Measurements from ENCODE around the gene LMTK3. TPM values are rescaled to one million over a fixed set of nuclear protein-coding genes. Genes with fewer than 3 reads are reported as not detected.
A peak's percentile ranks its signal among the peaks of the same experiment; 100 is the strongest.

LMTK3 gene
- total and polyA plus RNA-seq, 9 of the 15 experiments (the other 6 are each of a cell fraction or from before 2014, with no cell fraction given), result 0.35 to 12.3 (median 2.0) TPM; not detected in 2

- 0 out of 2 replicates have a peak, but pooled peaks have one; percentile 40 for TF ChIP-seq TCF3 (CRISPR knock-in tag; IDR thresholded peaks at IDR 0.05)
- TF ChIP-seq GMEB1 (CRISPR knock-in tag; IDR thresholded peaks at IDR 0.05), result no peak
- no peak for TF ChIP-seq KLF13 (tag; IDR thresholded peaks at IDR 0.05; ENCODE audit: borderline replicate concordance, low read depth)
- no peak for TF ChIP-seq CHD1 (IDR thresholded peaks at IDR 0.05; ENCODE audit: low read length)
- no peak for TF ChIP-seq ZNF280A (IDR thresholded peaks at IDR 0.05; ENCODE audit: low read depth, partially characterized antibody)
- TF ChIP-seq CTCFL (IDR thresholded peaks at IDR 0.05; ENCODE audit: borderline replicate concordance, insufficient read depth, low read depth, low read length, poor library complexity, severe bottlenecking), result peak; percentile 21
- TF ChIP-seq ZNF57 (CRISPR knock-in tag; IDR thresholded peaks at IDR 0.05), result no peak
- TF ChIP-seq THRAP3 (IDR thresholded peaks at IDR 0.05; ENCODE audit: borderline replicate concordance), result no peak
- TF ChIP-seq MXI1 (IDR thresholded peaks at IDR 0.05; ENCODE audit: low read depth, low read length), result no peak
- no peak for TF ChIP-seq ZHX1 (conservative IDR thresholded peaks at IDR 0.05; ENCODE audit: low read length)
- TF ChIP-seq MED1 (CRISPR knock-in tag; IDR thresholded peaks at IDR 0.05; ENCODE audit: borderline replicate concordance), result no peak
- TF ChIP-seq BMI1 (IDR thresholded peaks at IDR 0.05; ENCODE audit: low read length), result no peak
- no peak for TF ChIP-seq ZNF780A (CRISPR knock-in tag; IDR thresholded peaks at IDR 0.05)
- no peak for TF ChIP-seq U2AF1 (optimal IDR thresholded peaks at IDR 0.05; ENCODE audit: low read depth, low read length)
- peak; percentile 50; the same call in 1 of the 2 replicates for TF ChIP-seq KLF16 (IDR thresholded peaks at IDR 0.05)
- TF ChIP-seq POLR2B (IDR thresholded peaks at IDR 0.05; ENCODE audit: low read depth, partially characterized antibody), result no peak
- no peak for TF ChIP-seq SNAPC5 (CRISPR knock-in tag; IDR thresholded peaks at IDR 0.05)
- TF ChIP-seq TCF7 (IDR thresholded peaks at IDR 0.05; ENCODE audit: borderline replicate concordance), result no peak
- TF ChIP-seq EP400 (IDR thresholded peaks at IDR 0.05), result no peak
- TF ChIP-seq MTF1 (CRISPR knock-in tag; IDR thresholded peaks at IDR 0.05; ENCODE audit: borderline replicate concordance), result no peak
- no peak for TF ChIP-seq BHLHE40 (IDR thresholded peaks at IDR 0.05; ENCODE audit: low read length)
Observed at GRCh38 chr19:48445256-48445605, 66.4 kb downstream of the LMTK3 start (continued).
